ENCODE data around the gene UMODL1. TPM values are rescaled to one million over a fixed set of nuclear protein-coding genes. Genes with fewer than 3 reads are reported as not detected.

Gene UMODL1
- total RNA-seq, 1 donor from 2014 or later = not detected

DNA sequence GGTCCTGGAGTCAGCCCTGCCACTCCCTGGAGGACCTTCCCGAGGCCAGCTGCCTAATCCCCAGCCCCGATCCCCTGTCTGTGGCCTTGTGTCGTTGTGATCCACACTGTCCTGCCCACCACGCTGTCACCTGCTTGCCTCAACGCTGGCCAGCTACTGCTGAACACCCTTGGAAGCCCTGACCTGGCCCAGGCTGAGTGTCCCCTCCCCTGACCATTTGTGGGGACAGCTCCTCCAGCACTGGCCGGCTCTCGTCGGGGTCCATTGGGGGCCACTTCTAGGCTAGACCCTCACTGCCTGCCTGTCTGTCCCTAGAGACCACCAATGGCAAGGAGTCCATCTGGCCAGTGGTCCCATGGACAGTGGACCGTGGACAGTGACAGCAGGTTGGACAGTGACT, 12.0 kb upstream of the UMODL1 start:
- Mint-ChIP-seq H3K4me1 (ENCODE audit: unreplicated experiment) (peaks cover 20% of the 10 kb centered on the region), H3K4me3 (ENCODE audit: unreplicated experiment) (no peak overlapping the region), H3K27ac (ENCODE audit: unreplicated experiment) (no peak overlapping the region), H3K9me3 (ENCODE audit: unreplicated experiment) (no peaks in the 10 kb centered on the region), H3K36me3 (ENCODE audit: low read depth, unreplicated experiment) (peaks cover 4% of the 10 kb centered on the region), H3K27me3 (ENCODE audit: unreplicated experiment) (peaks cover 8% of the 10 kb centered on the region)
- DNase-seq (ENCODE audit: low spot score) = no peak
- TF ChIP-seq, protein P1, sequence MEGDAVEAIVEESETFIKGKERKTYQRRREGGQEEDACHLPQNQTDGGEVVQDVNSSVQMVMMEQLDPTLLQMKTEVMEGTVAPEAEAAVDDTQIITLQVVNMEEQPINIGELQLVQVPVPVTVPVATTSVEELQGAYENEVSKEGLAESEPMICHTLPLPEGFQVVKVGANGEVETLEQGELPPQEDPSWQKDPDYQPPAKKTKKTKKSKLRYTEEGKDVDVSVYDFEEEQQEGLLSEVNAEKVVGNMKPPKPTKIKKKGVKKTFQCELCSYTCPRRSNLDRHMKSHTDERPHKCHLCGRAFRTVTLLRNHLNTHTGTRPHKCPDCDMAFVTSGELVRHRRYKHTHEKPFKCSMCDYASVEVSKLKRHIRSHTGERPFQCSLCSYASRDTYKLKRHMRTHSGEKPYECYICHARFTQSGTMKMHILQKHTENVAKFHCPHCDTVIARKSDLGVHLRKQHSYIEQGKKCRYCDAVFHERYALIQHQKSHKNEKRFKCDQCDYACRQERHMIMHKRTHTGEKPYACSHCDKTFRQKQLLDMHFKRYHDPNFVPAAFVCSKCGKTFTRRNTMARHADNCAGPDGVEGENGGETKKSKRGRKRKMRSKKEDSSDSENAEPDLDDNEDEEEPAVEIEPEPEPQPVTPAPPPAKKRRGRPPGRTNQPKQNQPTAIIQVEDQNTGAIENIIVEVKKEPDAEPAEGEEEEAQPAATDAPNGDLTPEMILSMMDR (IDR thresholded peaks at IDR 0.05; ENCODE audit: unreplicated experiment) = no peak

DNA sequence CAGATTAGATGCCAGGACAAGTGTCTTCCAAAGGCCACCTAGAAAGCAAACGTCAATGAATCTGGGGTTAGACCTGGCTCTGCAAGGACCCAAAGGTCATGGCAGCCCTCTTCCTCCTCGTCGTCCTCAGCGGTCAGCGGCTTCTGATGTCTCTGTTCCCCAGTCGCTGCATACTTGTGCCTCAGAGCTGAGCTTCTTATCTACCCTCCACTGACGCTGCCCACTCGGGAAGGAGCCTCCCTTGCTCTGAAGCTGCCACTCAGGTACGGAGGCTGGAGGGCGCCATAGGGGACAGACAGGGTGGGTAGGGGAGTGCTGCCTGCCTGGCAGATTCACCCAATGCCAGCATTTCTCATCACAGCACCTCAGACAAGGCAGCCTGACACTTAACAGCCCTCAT, 11.4 kb upstream of the UMODL1 start:
- Mint-ChIP-seq H3K4me1 (ENCODE audit: unreplicated experiment) (peaks cover 20% of the 10 kb centered on the region), H3K9me3 (ENCODE audit: unreplicated experiment) (no peaks in the 10 kb centered on the region), H3K4me3 (ENCODE audit: unreplicated experiment) (no peak overlapping the region), H3K27me3 (ENCODE audit: unreplicated experiment) (peaks cover 11% of the 10 kb centered on the region), H3K36me3 (ENCODE audit: low read depth, unreplicated experiment) (peaks cover 4% of the 10 kb centered on the region), H3K27ac (ENCODE audit: unreplicated experiment) (no peak overlapping the region)
- TF ChIP-seq, protein P1 (IDR thresholded peaks at IDR 0.05; ENCODE audit: unreplicated experiment) = no peak
- no peak for DNase-seq (ENCODE audit: low spot score)

DNA sequence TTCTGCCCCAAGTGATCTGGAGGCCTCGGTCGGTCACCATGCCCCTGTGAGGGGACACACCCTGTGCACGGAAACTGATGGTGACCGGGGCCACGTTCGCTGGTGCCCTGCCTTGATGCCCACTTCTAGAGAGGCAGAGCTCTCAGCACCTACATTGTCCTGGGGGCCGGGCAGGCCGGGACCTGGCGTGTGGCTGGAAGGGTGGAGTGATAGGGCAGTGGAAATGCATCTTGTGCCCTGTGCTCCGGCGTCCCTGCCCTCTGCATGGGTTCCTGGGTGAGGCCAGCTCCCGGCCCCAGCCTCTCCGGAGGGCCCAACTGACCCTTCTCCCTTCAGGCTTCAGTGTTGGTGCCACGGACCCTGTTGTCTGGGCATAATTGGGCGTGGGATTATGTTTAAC, 11.0 kb upstream of the UMODL1 start:
- Mint-ChIP-seq H3K27me3 (ENCODE audit: unreplicated experiment) (peaks cover 11% of the 10 kb centered on the region), H3K27ac (ENCODE audit: unreplicated experiment) (no peak overlapping the region)
- no peak for DNase-seq (ENCODE audit: low spot score)

DNA sequence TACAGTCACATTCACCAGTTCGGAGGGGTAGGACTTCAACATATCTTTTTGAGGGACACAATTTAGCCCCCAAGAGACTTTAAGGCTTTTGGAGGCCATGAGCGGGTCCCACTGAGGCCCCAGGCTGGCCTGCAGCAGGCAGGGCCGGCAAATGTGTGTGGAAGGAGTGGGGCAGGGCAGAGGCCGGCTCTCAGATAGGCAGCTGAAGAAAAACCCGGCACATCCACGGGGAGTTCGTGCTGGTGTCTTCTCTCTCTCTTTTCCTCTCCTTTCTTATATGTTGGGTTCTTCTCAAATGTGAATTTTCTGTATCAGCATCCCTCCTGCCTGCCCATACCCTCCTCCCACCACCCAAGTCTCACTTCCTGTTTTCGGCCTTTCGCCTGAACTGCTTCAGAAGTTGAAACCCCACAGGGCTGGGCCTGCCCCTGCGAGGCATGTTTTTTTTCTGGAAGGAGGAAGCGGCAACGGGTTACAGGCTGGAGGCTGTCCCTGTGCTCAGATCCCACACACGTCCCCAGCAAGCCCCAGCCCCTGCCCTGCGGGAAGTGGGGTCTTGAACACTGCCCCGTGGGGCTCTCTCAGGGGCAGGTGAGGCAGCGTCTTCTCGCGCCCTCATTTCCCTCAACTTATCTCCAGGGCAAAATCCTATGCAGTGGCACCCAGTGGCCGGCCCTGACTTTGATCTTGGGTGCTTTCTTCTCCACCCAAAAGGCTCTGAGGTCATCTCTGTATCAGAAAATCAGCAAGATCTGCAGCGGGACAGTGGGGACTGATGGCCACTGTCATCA, 9.7 kb upstream of the UMODL1 start:
- DNase-seq (ENCODE audit: low spot score) = no peak
- TF ChIP-seq, protein P1 (IDR thresholded peaks at IDR 0.05; ENCODE audit: unreplicated experiment) = no peak
- no peak overlapping the region for H3K27ac Mint-ChIP-seq (ENCODE audit: unreplicated experiment)
- H3K4me3 Mint-ChIP-seq (ENCODE audit: unreplicated experiment) = no peak overlapping the region
- H3K9me3 Mint-ChIP-seq (ENCODE audit: unreplicated experiment) = no peaks in the 10 kb centered on the region
- peaks cover 11% of the 10 kb centered on the region for H3K27me3 Mint-ChIP-seq (ENCODE audit: unreplicated experiment)
- peaks cover 20% of the 10 kb centered on the region for H3K4me1 Mint-ChIP-seq (ENCODE audit: unreplicated experiment)
- H3K36me3 Mint-ChIP-seq (ENCODE audit: low read depth, unreplicated experiment) = no peaks in the 10 kb centered on the region

More for the DNA sequence above, 11.0 kb upstream of the UMODL1 start:
- H3K36me3 Mint-ChIP-seq (ENCODE audit: low read depth, unreplicated experiment) = no peaks in the 10 kb centered on the region
- peaks cover 20% of the 10 kb centered on the region for H3K4me1 Mint-ChIP-seq (ENCODE audit: unreplicated experiment)
- TF ChIP-seq, protein P1 (IDR thresholded peaks at IDR 0.05; ENCODE audit: unreplicated experiment) = no peak
- no peaks in the 10 kb centered on the region for H3K9me3 Mint-ChIP-seq (ENCODE audit: unreplicated experiment)
- H3K4me3 Mint-ChIP-seq (ENCODE audit: unreplicated experiment) = no peak overlapping the region

DNA sequence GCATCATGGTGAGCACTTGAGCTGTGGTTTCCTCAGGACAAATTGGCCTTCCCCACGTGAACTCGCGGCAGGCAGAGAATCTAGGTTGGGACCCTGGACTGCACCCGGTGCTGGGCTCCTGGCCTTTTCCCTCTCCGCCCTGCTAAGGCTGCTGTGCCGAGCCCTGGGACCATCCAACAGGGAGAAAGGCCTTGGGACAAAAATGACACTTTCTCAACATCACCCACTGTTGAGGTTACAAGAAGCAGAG, 9.2 kb upstream of the UMODL1 start:
- no peaks in the 10 kb centered on the region for H3K9me3 Mint-ChIP-seq (ENCODE audit: unreplicated experiment)
- no peak overlapping the region for H3K27ac Mint-ChIP-seq (ENCODE audit: unreplicated experiment)
- TF ChIP-seq, protein P1 (IDR thresholded peaks at IDR 0.05; ENCODE audit: unreplicated experiment) = no peak
- H3K4me1 Mint-ChIP-seq (ENCODE audit: unreplicated experiment) = peaks cover 20% of the 10 kb centered on the region
- H3K27me3 Mint-ChIP-seq (ENCODE audit: unreplicated experiment) = peaks cover 9% of the 10 kb centered on the region
- DNase-seq (ENCODE audit: low spot score) = no peak
- H3K4me3 Mint-ChIP-seq (ENCODE audit: unreplicated experiment) = no peak overlapping the region
- no peaks in the 10 kb centered on the region for H3K36me3 Mint-ChIP-seq (ENCODE audit: low read depth, unreplicated experiment)

All from endothelial cell (in vitro differentiated cells).